DOHH2 (cell line): ENCODE data around the gene SPEM3.

Source experiments
- CTCF ChIP-seq: fragments of 200-600 bp; sonication (generic); IDR thresholded peaks from one replicate; pipeline ENCODE4 v1.5.1; 2014; ENCODE audit warnings: antibody characterized with exemption, mild to moderate bottlenecking, low read depth, low read length; ENCODE audit not compliant: poor library complexity, severe bottlenecking
- EZH2phosphoT487 ChIP-seq: fragments of 200-600 bp; sonication (generic); IDR thresholded peaks from 2 replicates; pipeline ENCODE4 v1.6.1; 2017; ENCODE audit warnings: borderline replicate concordance, mild to moderate bottlenecking, antibody characterized with exemption, low read length, moderate library complexity, mixed read lengths

GRCh38 chr17:7425756-7426155, 2.9 kb upstream of the SPEM3 start:
- TF ChIP-seq CTCF = no peak
- TF ChIP-seq EZH2phosphoT487 = no peak
